Astrocyte of the cerebellum (primary cell): Measurements from ENCODE around the gene JAML.

ENCODE experiments used
- DNase-seq: peaks from one replicate; pipeline ENCODE4 v3.0.0-alpha.2; 2011; ENCODE audit warnings: low read depth
- H3K4me3 ChIP-seq: 2 replicates; pipeline ENCODE4 v1.5.1; 2011; ENCODE audit warnings: mild to moderate bottlenecking, low read depth, low read length, moderate library complexity
- CTCF ChIP-seq: IDR thresholded peaks from 2 replicates; pipeline ENCODE4 v1.5.1; 2012; ENCODE audit warnings: low read length, low read depth, moderate library complexity, mild to moderate bottlenecking; ENCODE audit errors: missing control alignments
- in situ Hi-C: cut with HindIII; loops from 2 replicates; pipeline ENCODE4 v1.10.0; 2017; ENCODE audit warnings: low sequenced_read_pairs

JAML gene

GRCh38 chr11:118180300-118180703, 44.5 kb downstream of the JAML start:
- in situ Hi-C loops, result no loop called here
- DNase-seq, result no peak
- no peak overlapping the region for H3K4me3 ChIP-seq
- TF ChIP-seq CTCF, result no peak

GRCh38 chr11:118176778-118177134, 48.1 kb downstream of the JAML start:
- no peak overlapping the region for H3K4me3 ChIP-seq
- TF ChIP-seq CTCF, result no peak
- in situ Hi-C loops, result no loop called here
- DNase-seq, result no peak

- no peak within 1 kb of the TSS for H3K4me3 ChIP-seq
- in situ Hi-C loops, result no loop called here
- DNase-seq, result no peak
- no peak for TF ChIP-seq CTCF
Measured at GRCh38 chr11:118175993-118176777, 48.6 kb downstream of the JAML start, which contains the start of gene SCN2B. SCN2B (minus strand) TSS chr11:118176639; CDS start chr11:118176431, 208 bp downstream.

- H3K4me3 ChIP-seq, result no peak overlapping the region
- no peak for TF ChIP-seq CTCF
- in situ Hi-C loops, result no loop called here
- no peak for DNase-seq
Measured at GRCh38 chr11:118175031-118175992, 49.5 kb downstream of the JAML start.

GRCh38 chr11:118174006-118174567, 50.7 kb downstream of the JAML start:
- in situ Hi-C loops, result no loop called here
- H3K4me3 ChIP-seq, result no peak overlapping the region
- DNase-seq, result no peak
- no peak for TF ChIP-seq CTCF

- no peak for DNase-seq
- in situ Hi-C loops, result no loop called here
- no peak overlapping the region for H3K4me3 ChIP-seq
- no peak for TF ChIP-seq CTCF
Measured at GRCh38 chr11:118172356-118172755, 52.5 kb downstream of the JAML start.
